ENCODE measurements around the gene KISS1. TPM values are rescaled to one million over a fixed set of nuclear protein-coding genes. Genes with fewer than 3 reads are reported as not detected.

The KISS1 gene
- total and polyA plus RNA-seq, 5 donors, result not detected

GRCh38 chr1:204191456-204191855 lies 4.8 kb downstream of the KISS1 start:
- no peak overlapping the region for H3K4me3 ChIP-seq (ENCODE audit: low read length)
- no peak for DNase-seq
- H3K9me3 ChIP-seq (ENCODE audit: control insufficient read depth, low read length), result no peaks in the 10 kb centered on the region
- WGBS, result 78% methylated on average over 7 of the region's 7 CpGs
- no peak for ATAC-seq
- no peaks in the 10 kb centered on the region for H3K4me1 ChIP-seq (ENCODE audit: control insufficient read depth, insufficient read depth, low read length)
- no peaks in the 10 kb centered on the region for H3K27me3 ChIP-seq (ENCODE audit: control insufficient read depth, insufficient read depth)
- H3K27ac ChIP-seq (ENCODE audit: low read length), result no peak overlapping the region
- intact Hi-C loops (cut with DNase I), result no loop called here

GRCh38 chr1:204190212-204191211 lies 5.8 kb downstream of the KISS1 start:
- Histone ChIP-seq H3K27ac (ENCODE audit: low read length) (no peak overlapping the region), H3K27me3 (ENCODE audit: control insufficient read depth, insufficient read depth) (no peaks in the 10 kb centered on the region), H3K4me3 (ENCODE audit: low read length) (peak overlapping the region; percentile 18), H3K9me3 (ENCODE audit: control insufficient read depth, low read length) (no peaks in the 10 kb centered on the region), H3K4me1 (ENCODE audit: control insufficient read depth, insufficient read depth, low read length) (no peaks in the 10 kb centered on the region)
- intact Hi-C loops (cut with DNase I), result no loop called here
- 22% methylated on average over 44 of the region's 44 CpGs for WGBS
- peak; percentile 28 to 43 for ATAC-seq
- DNase-seq, result peak; percentile 28 to 69 (median 52)

- intact Hi-C loops (cut with DNase I), result no loop called here
- H3K9me3 ChIP-seq (ENCODE audit: control insufficient read depth, low read length), result no peaks in the 10 kb centered on the region
- no peak overlapping the region for H3K4me3 ChIP-seq (ENCODE audit: low read length)
- no peaks in the 10 kb centered on the region for H3K27me3 ChIP-seq (ENCODE audit: control insufficient read depth, insufficient read depth)
- no peak overlapping the region for H3K27ac ChIP-seq (ENCODE audit: low read length)
- no peak for DNase-seq
- ATAC-seq, result no peak
- 65% methylated on average over 11 of the region's 11 CpGs for WGBS
- H3K4me1 ChIP-seq (ENCODE audit: control insufficient read depth, insufficient read depth, low read length), result no peaks in the 10 kb centered on the region
Measured at GRCh38 chr1:204188959-204189639, 7.2 kb downstream of the KISS1 start.

- H3K9me3 ChIP-seq (ENCODE audit: control insufficient read depth, low read length), result no peaks in the 10 kb centered on the region
- H3K4me1 ChIP-seq (ENCODE audit: control insufficient read depth, insufficient read depth, low read length), result no peaks in the 10 kb centered on the region
- H3K27me3 ChIP-seq (ENCODE audit: control insufficient read depth, insufficient read depth), result no peaks in the 10 kb centered on the region
- no peak overlapping the region for H3K4me3 ChIP-seq (ENCODE audit: low read length)
- DNase-seq (no peak), ATAC-seq (no peak)
- no peak overlapping the region for H3K27ac ChIP-seq (ENCODE audit: low read length)
- intact Hi-C loops (cut with DNase I), result no loop called here
- WGBS, result 59% methylated on average over 10 of the region's 10 CpGs
Measured at GRCh38 chr1:204186597-204186996, 9.7 kb downstream of the KISS1 start.

- no peaks in the 10 kb centered on the region for H3K4me1 ChIP-seq (ENCODE audit: control insufficient read depth, insufficient read depth, low read length)
- no peak overlapping the region for H3K27ac ChIP-seq (ENCODE audit: low read length)
- WGBS, result 63% methylated on average over 1 of the region's 1 CpG
- DNase-seq, result no peak
- H3K27me3 ChIP-seq (ENCODE audit: control insufficient read depth, insufficient read depth), result no peaks in the 10 kb centered on the region
- no peak overlapping the region for H3K4me3 ChIP-seq (ENCODE audit: low read length)
- no peak for ATAC-seq
- intact Hi-C loops (cut with DNase I), result no loop called here
- no peaks in the 10 kb centered on the region for H3K9me3 ChIP-seq (ENCODE audit: control insufficient read depth, low read length)
Measured at GRCh38 chr1:204181116-204181515, 15.2 kb downstream of the KISS1 start.

- intact Hi-C loops (cut with DNase I), result no loop called here
- no peak for ATAC-seq
- H3K27me3 ChIP-seq (ENCODE audit: control insufficient read depth, insufficient read depth), result no peaks in the 10 kb centered on the region
Measured at GRCh38 chr1:204180133-204180532, 16.2 kb downstream of the KISS1 start.

GRCh38 chr1:204178487-204179281 lies 17.6 kb downstream of the KISS1 start:
- Histone ChIP-seq H3K9me3 (ENCODE audit: control insufficient read depth, low read length) (no peaks in the 10 kb centered on the region), H3K4me3 (ENCODE audit: low read length) (no peak overlapping the region), H3K4me1 (ENCODE audit: control insufficient read depth, insufficient read depth, low read length) (no peaks in the 10 kb centered on the region), H3K27me3 (ENCODE audit: control insufficient read depth, insufficient read depth) (no peaks in the 10 kb centered on the region), H3K27ac (ENCODE audit: low read length) (no peak overlapping the region)
- peak in 1 of 2 donors; percentile 31 for ATAC-seq
- 87% methylated on average over 7 of the region's 7 CpGs for WGBS
- intact Hi-C loops (cut with DNase I), result no loop called here
- DNase-seq, result no peak

More at GRCh38 chr1:204180133-204180532, 16.2 kb downstream of the KISS1 start:
- no peak for DNase-seq
- H3K4me1 ChIP-seq (ENCODE audit: control insufficient read depth, insufficient read depth, low read length), result no peaks in the 10 kb centered on the region
- no peak overlapping the region for H3K27ac ChIP-seq (ENCODE audit: low read length)
- 70% methylated on average over 6 of the region's 6 CpGs for WGBS
- H3K4me3 ChIP-seq (ENCODE audit: low read length), result no peak overlapping the region
- no peaks in the 10 kb centered on the region for H3K9me3 ChIP-seq (ENCODE audit: control insufficient read depth, low read length)

GRCh38 chr1:204177133-204177532 lies 19.2 kb downstream of the KISS1 start:
- Histone ChIP-seq H3K27ac (ENCODE audit: low read length) (no peak overlapping the region), H3K9me3 (ENCODE audit: control insufficient read depth, low read length) (no peaks in the 10 kb centered on the region), H3K4me1 (ENCODE audit: control insufficient read depth, insufficient read depth, low read length) (no peaks in the 10 kb centered on the region), H3K4me3 (ENCODE audit: low read length) (no peak overlapping the region), H3K27me3 (ENCODE audit: control insufficient read depth, insufficient read depth) (no peaks in the 10 kb centered on the region)
- ATAC-seq, result no peak
- DNase-seq, result no peak
- intact Hi-C loops (cut with DNase I), result no loop called here
- 34% methylated on average over 4 of the region's 4 CpGs for WGBS

- no peaks in the 10 kb centered on the region for H3K27me3 ChIP-seq (ENCODE audit: control insufficient read depth, insufficient read depth)
- no peaks in the 10 kb centered on the region for H3K9me3 ChIP-seq (ENCODE audit: control insufficient read depth, low read length)
- WGBS, result 84% methylated on average over 5 of the region's 5 CpGs
- intact Hi-C loops (cut with DNase I), result no loop called here
- ATAC-seq (no peak), DNase-seq (no peak)
- no peak overlapping the region for H3K4me3 ChIP-seq (ENCODE audit: low read length)
- no peaks in the 10 kb centered on the region for H3K4me1 ChIP-seq (ENCODE audit: control insufficient read depth, insufficient read depth, low read length)
- H3K27ac ChIP-seq (ENCODE audit: low read length), result no peak overlapping the region
Measured at GRCh38 chr1:204176049-204176448, 20.2 kb downstream of the KISS1 start.

- WGBS, result 86% methylated on average over 3 of the region's 3 CpGs
- Histone ChIP-seq H3K9me3 (ENCODE audit: control insufficient read depth, low read length) (peaks cover 3% of the 10 kb centered on the region), H3K27me3 (ENCODE audit: control insufficient read depth, insufficient read depth) (no peaks in the 10 kb centered on the region), H3K4me3 (ENCODE audit: low read length) (no peak overlapping the region), H3K27ac (ENCODE audit: low read length) (no peak overlapping the region), H3K4me1 (ENCODE audit: control insufficient read depth, insufficient read depth, low read length) (no peaks in the 10 kb centered on the region)
- DNase-seq (no peak), ATAC-seq (no peak)
- intact Hi-C loops (cut with DNase I), result no loop called here
Measured at GRCh38 chr1:204174958-204175357, 21.3 kb downstream of the KISS1 start.

Measured in right cardiac atrium (tissue), 5 donors.